ENCODE measurements around the gene TMEM144.
"Not testable (repeated sequence)": the region's sequence is repeated elsewhere in the genome, so short reads cannot be mapped to it uniquely, and the experiment has no call there.

Gene TMEM144

GRCh38 chr4:158201876-158202275, 8.4 kb upstream of the TMEM144 start:
- no peaks in the 10 kb centered on the region for H3K27me3 Mint-ChIP-seq
- peaks cover 35% of the 10 kb centered on the region for H3K36me3 Mint-ChIP-seq (ENCODE audit: low read depth)
- H3K9me3 Mint-ChIP-seq, result no peaks in the 10 kb centered on the region

GRCh38 chr4:158202481-158202880, 7.8 kb upstream of the TMEM144 start:
- H3K27ac Mint-ChIP-seq, result peak overlapping the region; percentile 84
- peaks cover 40% of the 10 kb centered on the region for H3K4me1 Mint-ChIP-seq (ENCODE audit: low read depth)
- intact Hi-C loops (cut with micrococcal nuclease), result no loop called here
- H3K27me3 Mint-ChIP-seq, result no peaks in the 10 kb centered on the region
- H3K9me3 Mint-ChIP-seq, result no peaks in the 10 kb centered on the region
- H3K4me3 Mint-ChIP-seq, result no peak overlapping the region
- peaks cover 30% of the 10 kb centered on the region for H3K36me3 Mint-ChIP-seq (ENCODE audit: low read depth)

More at GRCh38 chr4:158201876-158202275, 8.4 kb upstream of the TMEM144 start:
- H3K4me1 Mint-ChIP-seq (ENCODE audit: low read depth), result peaks cover 40% of the 10 kb centered on the region
- intact Hi-C loops (cut with micrococcal nuclease), result no loop called here
- H3K27ac Mint-ChIP-seq, result peak overlapping the region; percentile 84
- H3K4me3 Mint-ChIP-seq, result no peak overlapping the region

- H3K4me3 Mint-ChIP-seq, result no peak overlapping the region
- no peaks in the 10 kb centered on the region for H3K9me3 Mint-ChIP-seq
- H3K4me1 Mint-ChIP-seq (ENCODE audit: low read depth), result peaks cover 48% of the 10 kb centered on the region
- peaks cover 24% of the 10 kb centered on the region for H3K36me3 Mint-ChIP-seq (ENCODE audit: low read depth)
- peak overlapping the region; percentile 84 for H3K27ac Mint-ChIP-seq
- intact Hi-C loops (cut with micrococcal nuclease), result no loop called here
- H3K27me3 Mint-ChIP-seq, result no peaks in the 10 kb centered on the region
These were observed 6.8 kb upstream of the TMEM144 start for GRCh38 chr4:158203436-158203835.

GRCh38 chr4:158203929-158204328, 6.4 kb upstream of the TMEM144 start:
- intact Hi-C loops (cut with micrococcal nuclease), result no loop called here
- Mint-ChIP-seq H3K36me3 (ENCODE audit: low read depth) (peaks cover 20% of the 10 kb centered on the region), H3K4me3 (no peak overlapping the region), H3K27me3 (no peaks in the 10 kb centered on the region), H3K27ac (no peak overlapping the region), H3K4me1 (ENCODE audit: low read depth) (peaks cover 50% of the 10 kb centered on the region), H3K9me3 (no peaks in the 10 kb centered on the region)

GRCh38 chr4:158208963-158209640, 1.2 kb upstream of the TMEM144 start:
- Mint-ChIP-seq H3K36me3 (ENCODE audit: low read depth) (peaks cover 14% of the 10 kb centered on the region), H3K27me3 (no peaks in the 10 kb centered on the region), H3K9me3 (no peaks in the 10 kb centered on the region), H3K4me1 (ENCODE audit: low read depth) (peaks cover 61% of the 10 kb centered on the region), H3K4me3 (peak overlapping the region; percentile 69), H3K27ac (peak overlapping the region; percentile 98)
- intact Hi-C loops (cut with micrococcal nuclease), result no loop called here

- H3K27me3 Mint-ChIP-seq, result no peaks in the 10 kb centered on the region
- H3K9me3 Mint-ChIP-seq, result no peaks in the 10 kb centered on the region
- H3K36me3 Mint-ChIP-seq (ENCODE audit: low read depth), result peaks cover 10% of the 10 kb centered on the region
- peak overlapping the region; percentile 34 for H3K4me3 Mint-ChIP-seq
- H3K4me1 Mint-ChIP-seq (ENCODE audit: low read depth), result peaks cover 57% of the 10 kb centered on the region
- no peak overlapping the region for H3K27ac Mint-ChIP-seq
- intact Hi-C loops (cut with micrococcal nuclease), result loop anchor here (5.0 kb wide), 1 partner anchor 41 kb away; no protein-coding TSS in a partner anchor
These were observed 936 bp downstream of the TMEM144 start for GRCh38 chr4:158211222-158211621.

GRCh38 chr4:158213466-158213865, 3.2 kb downstream of the TMEM144 start:
- no peak overlapping the region for H3K4me3 Mint-ChIP-seq
- H3K36me3 Mint-ChIP-seq (ENCODE audit: low read depth), result peaks cover 22% of the 10 kb centered on the region
- no peaks in the 10 kb centered on the region for H3K27me3 Mint-ChIP-seq
- intact Hi-C loops (cut with micrococcal nuclease), result loop anchor here (5.0 kb wide), 1 partner anchor 39 kb away; no protein-coding TSS in a partner anchor
- peak overlapping the region; percentile 64 for H3K27ac Mint-ChIP-seq
- peaks cover 51% of the 10 kb centered on the region for H3K4me1 Mint-ChIP-seq (ENCODE audit: low read depth)
- H3K9me3 Mint-ChIP-seq, result no peaks in the 10 kb centered on the region

- H3K9me3 Mint-ChIP-seq, result no peaks in the 10 kb centered on the region
- H3K36me3 Mint-ChIP-seq (ENCODE audit: low read depth), result peaks cover 30% of the 10 kb centered on the region
- intact Hi-C loops (cut with micrococcal nuclease), result loop anchor here (5.0 kb wide), 1 partner anchor 37 kb away; no protein-coding TSS in a partner anchor
- no peak overlapping the region for H3K27ac Mint-ChIP-seq
- no peaks in the 10 kb centered on the region for H3K27me3 Mint-ChIP-seq
- H3K4me3 Mint-ChIP-seq, result no peak overlapping the region
- peaks cover 39% of the 10 kb centered on the region for H3K4me1 Mint-ChIP-seq (ENCODE audit: low read depth)
These were observed 4.6 kb downstream of the TMEM144 start for GRCh38 chr4:158214856-158215255.

- H3K27ac Mint-ChIP-seq, result no peak overlapping the region
- H3K4me1 Mint-ChIP-seq (ENCODE audit: low read depth), result peaks cover 35% of the 10 kb centered on the region
- no peaks in the 10 kb centered on the region for H3K9me3 Mint-ChIP-seq
- intact Hi-C loops (cut with micrococcal nuclease), result no loop called here
- H3K4me3 Mint-ChIP-seq, result no peak overlapping the region
- no peaks in the 10 kb centered on the region for H3K27me3 Mint-ChIP-seq
- peaks cover 44% of the 10 kb centered on the region for H3K36me3 Mint-ChIP-seq (ENCODE audit: low read depth)
These were observed 7.5 kb downstream of the TMEM144 start for GRCh38 chr4:158217763-158218162.

- Mint-ChIP-seq H3K9me3 (no peaks in the 10 kb centered on the region), H3K27ac (no peak overlapping the region), H3K27me3 (no peaks in the 10 kb centered on the region), H3K36me3 (ENCODE audit: low read depth) (peaks cover 63% of the 10 kb centered on the region), H3K4me1 (ENCODE audit: low read depth) (peaks cover 19% of the 10 kb centered on the region), H3K4me3 (no peak overlapping the region)
- intact Hi-C loops (cut with micrococcal nuclease), result no loop called here
These were observed 9.3 kb downstream of the TMEM144 start for GRCh38 chr4:158219623-158220022.

GRCh38 chr4:158224318-158224717, 14.0 kb downstream of the TMEM144 start:
- Mint-ChIP-seq H3K36me3 (ENCODE audit: low read depth) (peaks cover 76% of the 10 kb centered on the region), H3K4me1 (ENCODE audit: low read depth) (peaks cover 11% of the 10 kb centered on the region)
- H3K27me3 Mint-ChIP-seq; H3K9me3 Mint-ChIP-seq; H3K27ac Mint-ChIP-seq; H3K4me3 Mint-ChIP-seq; intact Hi-C loops (cut with micrococcal nuclease): not testable (repeated sequence)

- H3K4me3 Mint-ChIP-seq; H3K9me3 Mint-ChIP-seq; H3K27me3 Mint-ChIP-seq; intact Hi-C loops (cut with micrococcal nuclease); H3K27ac Mint-ChIP-seq: not testable (repeated sequence)
- H3K4me1 Mint-ChIP-seq (ENCODE audit: low read depth), result peaks cover 11% of the 10 kb centered on the region
- peaks cover 75% of the 10 kb centered on the region for H3K36me3 Mint-ChIP-seq (ENCODE audit: low read depth)
These were observed 14.7 kb downstream of the TMEM144 start for GRCh38 chr4:158224999-158225398.

GRCh38 chr4:158227880-158228279, 17.6 kb downstream of the TMEM144 start:
- H3K4me3 Mint-ChIP-seq; H3K27ac Mint-ChIP-seq; H3K27me3 Mint-ChIP-seq; H3K9me3 Mint-ChIP-seq; intact Hi-C loops (cut with micrococcal nuclease): not testable (repeated sequence)
- Mint-ChIP-seq H3K4me1 (ENCODE audit: low read depth) (peaks cover 10% of the 10 kb centered on the region), H3K36me3 (ENCODE audit: low read depth) (peaks cover 76% of the 10 kb centered on the region)

- H3K27me3 Mint-ChIP-seq; H3K9me3 Mint-ChIP-seq; intact Hi-C loops (cut with micrococcal nuclease); H3K27ac Mint-ChIP-seq; H3K4me3 Mint-ChIP-seq: not testable (repeated sequence)
- H3K36me3 Mint-ChIP-seq (ENCODE audit: low read depth), result peaks cover 76% of the 10 kb centered on the region
- peaks cover 10% of the 10 kb centered on the region for H3K4me1 Mint-ChIP-seq (ENCODE audit: low read depth)
These were observed 18.1 kb downstream of the TMEM144 start for GRCh38 chr4:158228399-158228798.

GRCh38 chr4:158229768-158230167, 19.5 kb downstream of the TMEM144 start:
- no peak overlapping the region for H3K27ac Mint-ChIP-seq
- no peaks in the 10 kb centered on the region for H3K9me3 Mint-ChIP-seq
- peaks cover 10% of the 10 kb centered on the region for H3K4me1 Mint-ChIP-seq (ENCODE audit: low read depth)
- no peaks in the 10 kb centered on the region for H3K27me3 Mint-ChIP-seq
- H3K36me3 Mint-ChIP-seq (ENCODE audit: low read depth), result peaks cover 76% of the 10 kb centered on the region
- intact Hi-C loops (cut with micrococcal nuclease), result no loop called here
- no peak overlapping the region for H3K4me3 Mint-ChIP-seq

Measured in dendritic cell treated with granulocyte-macrophage colony-stimulating factor and Interleukin-4, amounts not matched to agents 40 ng/mL and 50 ng/mL, for 4 days (primary cell).